Transverse colon (tissue), 4 donors: ENCODE data around the gene TMEM50A.

Experiments
- CTCF ChIP-seq, 5 experiments: fragments of 200-600 bp in 3 of 5; fragments of 450-650 bp in 2 of 5; sonication (generic) in 3 of 5; IDR thresholded peaks; 1 replicate in 2 of 5; 2 replicates in 3 of 5; pipeline ENCODE4 v1.5.1; 2016 to 2017; ENCODE audit warnings: antibody characterized with exemption in 5 of 5, inconsistent platforms in 3 of 5, mild to moderate bottlenecking in 2 of 5, moderate library complexity in 1 of 5
- EP300 ChIP-seq: sonication (generic); formaldehyde crosslinking; IDR thresholded peaks from one replicate; pipeline ENCODE4 v1.6.1; 2017; ENCODE audit warnings: antibody characterized with exemption, low read depth
- POLR2A ChIP-seq: fragments of 450-650 bp; IDR thresholded peaks from one replicate; pipeline ENCODE4 v1.6.1; 2016; ENCODE audit warnings: antibody characterized with exemption, mild to moderate bottlenecking, moderate library complexity
- POLR2AphosphoS5 ChIP-seq, 3 donors: sonication (generic); formaldehyde crosslinking; IDR thresholded peaks; one replicate each; pipeline ENCODE4 v1.6.1; 2016; ENCODE audit warnings: antibody characterized with exemption in 3 of 3

DNA sequence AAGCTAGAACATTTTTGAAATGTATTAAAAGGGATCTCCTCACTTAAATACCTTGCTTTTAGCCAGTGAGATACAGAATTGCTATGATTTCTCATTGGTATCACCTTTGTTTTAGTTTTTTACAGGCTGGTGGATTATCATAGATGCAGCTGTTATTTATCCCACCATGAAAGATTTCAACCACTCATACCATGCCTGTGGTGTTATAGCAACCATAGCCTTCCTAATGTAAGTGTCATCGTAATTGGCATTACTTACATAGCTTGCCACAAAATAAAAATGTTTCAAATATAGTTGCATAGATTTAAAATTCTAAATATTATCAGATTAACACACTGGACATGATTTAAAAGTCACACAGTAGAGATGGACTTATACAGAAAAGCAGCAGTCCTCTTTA, 4.7 kb downstream of the TMEM50A start:
- TF ChIP-seq CTCF (IDR thresholded peaks at IDR 0.05): no peak
- TF ChIP-seq POLR2A: no peak
- TF ChIP-seq POLR2AphosphoS5 (IDR thresholded peaks at IDR 0.05): no peak
- TF ChIP-seq EP300: no peak
